ENCODE results near the gene CAMLG. TPM values are rescaled to one million over a fixed set of nuclear protein-coding genes. Genes with fewer than 3 reads are reported as not detected.
A peak's percentile ranks its signal among the peaks of the same experiment; 100 is the strongest.

CAMLG gene
- total and polyA plus RNA-seq, 9 of the 15 experiments (the other 6 are each of a cell fraction or from before 2014, with no cell fraction given) = 11.3 to 22.0 (median 16.3) TPM

- TF ChIP-seq ZNF280B (CRISPR knock-in tag; IDR thresholded peaks at IDR 0.05) (no peak), ZNF347 (CRISPR knock-in tag; IDR thresholded peaks at IDR 0.05; ENCODE audit: low read depth) (no peak), SUPT5H (IDR thresholded peaks at IDR 0.05) (peak; percentile 96), EHMT2 (IDR thresholded peaks at IDR 0.05) (0 out of 2 replicates have a peak, but pooled peaks have one; percentile 18), ZBTB9 (CRISPR knock-in tag; IDR thresholded peaks at IDR 0.05) (peak; percentile 12; the same call in 1 of the 2 replicates), ZNF318 (IDR thresholded peaks at IDR 0.05; ENCODE audit: borderline replicate concordance in 1 of 2, low read depth in 1 of 2) (no peak), KLF16 (IDR thresholded peaks at IDR 0.05) (no peak), SNAPC5 (CRISPR knock-in tag; IDR thresholded peaks at IDR 0.05) (no peak), ZC3H11A (IDR thresholded peaks at IDR 0.05; ENCODE audit: low read depth, low read length) (no peak), POLR2G (IDR thresholded peaks at IDR 0.05; ENCODE audit: low read depth, low read length) (peak; percentile 99), ELF1 (tag; IDR thresholded peaks at IDR 0.05) (peak; percentile 65; the same call in 1 of the 2 replicates), ZNF282 (CRISPR knock-in tag; IDR thresholded peaks at IDR 0.05) (no peak; the same call in 1 of the 2 replicates), THRAP3 (IDR thresholded peaks at IDR 0.05; ENCODE audit: borderline replicate concordance) (no peak), E2F3 (CRISPR knock-in tag; IDR thresholded peaks at IDR 0.05) (peak; percentile 85; the same call in 1 of the 2 replicates), TCF7L2 (IDR thresholded peaks at IDR 0.05; ENCODE audit: low read depth, low read length) (no peak)
Observed at GRCh38 chr5:134758504-134759341, 20.4 kb downstream of the CAMLG start, which contains the start of gene DDX46 (continued).

All from K562 (cell line).